HepG2 (cell line): ENCODE data around the gene TMC8. TPM values are rescaled to one million over a fixed set of nuclear protein-coding genes. Genes with fewer than 3 reads are reported as not detected.
A peak's percentile ranks its signal among the peaks of the same experiment; 100 is the strongest.

Experiments
- CC2D1A ChIP-seq: sonication (generic); formaldehyde crosslinking; IDR thresholded peaks from 2 replicates; pipeline ENCODE4 v1.8.1; 2023; ENCODE audit warnings: mild to moderate bottlenecking, missing genetic modification reagents
- ERF ChIP-seq: IDR thresholded peaks from 2 replicates; pipeline ENCODE4 v1.6.1; 2018; ENCODE audit warnings: missing biosample characterization, missing genetic modification reagents
- FOXK2 ChIP-seq: fragments of 450-650 bp; IDR thresholded peaks from 2 replicates; pipeline ENCODE4 v1.6.1; 2016
- GLMP ChIP-seq: sonication (generic); formaldehyde crosslinking; IDR thresholded peaks from 2 replicates; pipeline ENCODE4 v1.9.0; 2021; ENCODE audit warnings: missing genetic modification reagents, mild to moderate bottlenecking, borderline replicate concordance
- NCOA1 ChIP-seq: sonication (generic); formaldehyde crosslinking; IDR thresholded peaks from 2 replicates; pipeline ENCODE4 v1.9.0; 2021; ENCODE audit warnings: missing genetic modification reagents
- NFRKB ChIP-seq: fragments of 450-650 bp; IDR thresholded peaks from 2 replicates; pipeline ENCODE4 v1.6.1; 2017
- SP5 ChIP-seq: IDR thresholded peaks from 2 replicates; pipeline ENCODE4 v1.6.1; 2016; ENCODE audit warnings: low read depth, borderline replicate concordance
- TCF7 ChIP-seq: sonication (generic); IDR thresholded peaks from 2 replicates; pipeline ENCODE4 v1.6.1; 2016; ENCODE audit warnings: antibody characterized with exemption, low read depth
- TOPORS ChIP-seq: sonication (generic); formaldehyde crosslinking; IDR thresholded peaks from 2 replicates; pipeline ENCODE4 v1.8.0; 2023; ENCODE audit warnings: mild to moderate bottlenecking, missing genetic modification reagents
- TP53 ChIP-seq: sonication (generic); formaldehyde crosslinking; conservative IDR thresholded peaks from 2 replicates; pipeline ENCODE4 v1.4.0; 2020; ENCODE audit warnings: missing genetic modification reagents
- ZFP36 ChIP-seq: fragments of 150-350 bp; IDR thresholded peaks from 2 replicates; pipeline ENCODE4 v1.6.1; 2018; ENCODE audit warnings: borderline replicate concordance, low read length, low read depth; ENCODE audit not compliant: partially characterized antibody
- ZFP41 ChIP-seq: sonication (generic); formaldehyde crosslinking; IDR thresholded peaks from 2 replicates; pipeline ENCODE4 v1.4.0; 2020; ENCODE audit warnings: mild to moderate bottlenecking, missing genetic modification reagents, borderline replicate concordance
- ZMAT3 ChIP-seq: sonication (generic); formaldehyde crosslinking; conservative IDR thresholded peaks from 2 replicates; pipeline ENCODE4 v1.7.0; 2021; ENCODE audit warnings: missing genetic modification reagents
- ZNF317 ChIP-seq: sonication (generic); formaldehyde crosslinking; IDR thresholded peaks from 2 replicates; pipeline ENCODE4 v1.5.0; 2020; ENCODE audit warnings: mild to moderate bottlenecking, missing genetic modification reagents
- ZNF687 ChIP-seq: sonication (generic); formaldehyde crosslinking; IDR thresholded peaks from 2 replicates; pipeline ENCODE4 v1.5.1; 2020; ENCODE audit warnings: mild to moderate bottlenecking, missing genetic modification reagents, moderate library complexity
- ZNF788 ChIP-seq: sonication (generic); formaldehyde crosslinking; IDR thresholded peaks from 2 replicates; pipeline ENCODE4 v1.5.0; 2020; ENCODE audit warnings: mild to moderate bottlenecking, missing genetic modification reagents, borderline replicate concordance
- ZNF878 ChIP-seq: sonication (generic); formaldehyde crosslinking; IDR thresholded peaks from 2 replicates; pipeline ENCODE4 v1.8.1; 2023; ENCODE audit warnings: mild to moderate bottlenecking, missing genetic modification reagents, moderate library complexity
- ZSCAN25 ChIP-seq: sonication (generic); formaldehyde crosslinking; IDR thresholded peaks from 2 replicates; pipeline ENCODE4 v1.8.0; 2022; ENCODE audit warnings: mild to moderate bottlenecking, missing genetic modification reagents
- polyA plus RNA-seq, 8 experiments: library from polyadenylated mRNA; depleted of rRNA in 3 of 8; stranded (reverse) in 7 of 8; unstranded in 1 of 8; fragments of >200 nt; fragmentation: Illumina TruSeq in 4 of 8; extraction: Trizol in 4 of 8; gene quantifications; 2 replicates each; pipeline versions ENCODE4 v1.2.1 to v1.2.3, GENCODE V29; 2011 to 2016; ENCODE audit warnings: low read depth in 4 of 8, missing spikeins in 1 of 8, mixed read lengths in 1 of 8; ENCODE audit not compliant: insufficient read depth in 1 of 8
- total RNA-seq, 5 experiments: library from RNA; depleted of rRNA; stranded (reverse); fragments of >200 nt; fragmentation: Illumina TruSeq; extraction: Trizol; gene quantifications; 2 replicates each; pipeline ENCODE4 v1.2.3, GENCODE V29; 2016; ENCODE audit warnings: low read depth in 1 of 5
- TF ChIP-seq, protein P1 (sequence below): sonication (generic); formaldehyde crosslinking; IDR thresholded peaks from 2 replicates; pipeline ENCODE4 v1.5.0; 2020; ENCODE audit warnings: missing genetic modification reagents
- TF ChIP-seq, protein P2 (sequence below): sonication (generic); formaldehyde crosslinking; IDR thresholded peaks from 2 replicates; pipeline ENCODE4 v1.8.1; 2023; ENCODE audit warnings: mild to moderate bottlenecking, inconsistent platforms, moderate library complexity, missing genetic modification reagents, borderline replicate concordance

The TMC8 gene
- total and polyA plus RNA-seq, 2 of the 13 experiments (the other 11 are each of a cell fraction or from before 2014, with no cell fraction given): 0.53 to 7.8 TPM

DNA sequence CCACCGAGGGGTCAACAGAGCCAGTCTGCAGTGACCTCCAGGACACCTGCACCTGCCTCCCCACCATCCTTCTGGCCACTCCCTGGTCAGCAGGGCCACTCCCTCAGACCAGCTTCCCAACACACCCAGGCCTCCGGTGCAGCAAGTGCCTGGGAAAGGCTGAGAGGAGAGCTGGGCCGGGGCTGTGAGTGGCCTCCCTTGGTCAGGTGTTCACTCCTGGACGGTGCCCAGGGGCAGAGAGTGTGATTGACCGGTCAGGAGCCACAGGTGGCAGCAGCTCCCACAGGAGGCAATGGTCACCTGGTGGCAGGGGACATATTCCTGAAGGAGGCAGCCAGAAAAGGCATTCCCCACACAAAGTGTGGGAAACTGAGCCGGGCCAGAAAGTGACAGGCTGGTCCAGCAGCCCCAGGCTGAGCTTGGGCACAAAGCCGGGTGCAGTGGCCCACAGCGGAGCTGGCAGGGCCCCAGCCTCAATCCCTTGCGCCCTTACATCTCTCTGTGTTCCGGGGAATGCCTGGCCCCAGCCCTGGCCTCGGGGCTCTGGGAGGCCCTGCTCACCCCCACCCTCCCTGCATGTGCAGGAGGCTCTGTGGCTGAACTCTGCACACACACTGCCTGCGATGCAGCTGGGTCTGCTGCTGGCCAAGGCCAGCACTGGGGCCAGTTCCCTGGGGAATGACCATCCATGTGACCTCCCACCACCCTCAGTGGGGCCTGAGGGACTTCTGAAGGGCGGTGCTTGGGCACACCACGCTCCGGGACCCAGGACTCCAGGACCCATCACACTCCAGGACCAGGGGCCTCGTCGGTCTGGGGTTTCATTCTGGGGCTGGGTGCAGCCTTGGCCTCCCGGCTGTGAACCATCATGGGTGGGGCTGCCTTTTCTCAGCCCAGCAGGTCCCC, 14.4 kb downstream of the TMC8 start (continued):
- TF ChIP-seq ZNF687 (CRISPR knock-in tag) (peak; percentile 93), TCF7 (no peak), TP53 (CRISPR knock-in tag) (peak; percentile 69; the same call in 1 of the 2 replicates), ERF (CRISPR knock-in tag) (peak; percentile 96), GLMP (no peak), ZMAT3 (CRISPR knock-in tag) (peak; percentile 82), ZSCAN25 (CRISPR knock-in tag) (peak; percentile 95), ZNF878 (CRISPR knock-in tag) (0 out of 2 replicates have a peak, but pooled peaks have one; percentile 30), TOPORS (CRISPR knock-in tag) (peak; percentile 56; the same call in 1 of the 2 replicates), NFRKB (no peak), ZNF317 (CRISPR knock-in tag) (peak; percentile 83; the same call in 1 of the 2 replicates), ZNF788 (CRISPR knock-in tag) (peak; percentile 93; the same call in 1 of the 2 replicates), ZFP36 (no peak), ZFP41 (no peak), NCOA1 (CRISPR knock-in tag) (no peak), CC2D1A (CRISPR knock-in tag) (no peak), FOXK2 (no peak), SP5 (CRISPR knock-in tag) (peak; percentile 56; the same call in 1 of the 2 replicates)
- TF ChIP-seq, protein P1, sequence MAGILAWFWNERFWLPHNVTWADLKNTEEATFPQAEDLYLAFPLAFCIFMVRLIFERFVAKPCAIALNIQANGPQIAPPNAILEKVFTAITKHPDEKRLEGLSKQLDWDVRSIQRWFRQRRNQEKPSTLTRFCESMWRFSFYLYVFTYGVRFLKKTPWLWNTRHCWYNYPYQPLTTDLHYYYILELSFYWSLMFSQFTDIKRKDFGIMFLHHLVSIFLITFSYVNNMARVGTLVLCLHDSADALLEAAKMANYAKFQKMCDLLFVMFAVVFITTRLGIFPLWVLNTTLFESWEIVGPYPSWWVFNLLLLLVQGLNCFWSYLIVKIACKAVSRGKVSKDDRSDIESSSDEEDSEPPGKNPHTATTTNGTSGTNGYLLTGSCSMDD: peak; percentile 51; the same call in 1 of the 2 replicates
- TF ChIP-seq, protein P2, sequence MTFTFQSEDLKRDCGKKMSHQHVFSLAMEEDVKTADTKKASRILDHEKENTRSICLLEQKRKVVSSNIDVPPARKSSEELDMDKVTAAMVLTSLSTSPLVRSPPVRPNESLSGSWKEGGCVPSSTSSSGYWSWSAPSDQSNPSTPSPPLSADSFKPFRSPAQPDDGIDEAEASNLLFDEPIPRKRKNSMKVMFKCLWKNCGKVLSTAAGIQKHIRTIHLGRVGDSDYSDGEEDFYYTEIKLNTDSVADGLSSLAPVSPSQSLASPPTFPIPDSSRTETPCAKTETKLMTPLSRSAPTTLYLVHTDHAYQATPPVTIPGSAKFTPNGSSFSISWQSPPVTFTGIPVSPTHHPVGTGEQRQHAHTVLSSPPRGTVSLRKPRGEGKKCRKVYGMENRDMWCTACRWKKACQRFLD: no peak
